ENCODE results near the gene DPYD. TPM values are rescaled to one million over a fixed set of nuclear protein-coding genes. Genes with fewer than 3 reads are reported as not detected.

The DPYD gene
- total RNA-seq, 2 experiments from 2014 or later: 9.8 to 11.1 TPM

- Mint-ChIP-seq H3K36me3 (ENCODE audit: low read depth) (peaks cover 6% of the 10 kb centered on the region), H3K9me3 (no peaks in the 10 kb centered on the region), H3K27ac (no peak overlapping the region), H3K4me1 (ENCODE audit: low read depth) (no peaks in the 10 kb centered on the region), H3K27me3 (ENCODE audit: low read depth) (no peaks in the 10 kb centered on the region), H3K4me3 (no peak overlapping the region)
- CTCF ChIA-PET: interaction anchor here (0.6 kb wide), 1 partner anchor 76 kb away, joined by 10 read pairs; no protein-coding TSS in a partner anchor
- DNase-seq: no peak
- intact Hi-C loops (cut with micrococcal nuclease): no loop called here
Observed at GRCh38 chr1:97074771-97075170, 846.1 kb downstream of the DPYD start.

- CTCF ChIA-PET: no interaction called here
- no peaks in the 10 kb centered on the region for H3K27me3 Mint-ChIP-seq (ENCODE audit: low read depth)
- H3K36me3 Mint-ChIP-seq (ENCODE audit: low read depth): peaks cover 2% of the 10 kb centered on the region
- H3K27ac Mint-ChIP-seq: no peak overlapping the region
- no peaks in the 10 kb centered on the region for H3K4me1 Mint-ChIP-seq (ENCODE audit: low read depth)
- H3K9me3 Mint-ChIP-seq: no peaks in the 10 kb centered on the region
- intact Hi-C loops (cut with micrococcal nuclease): no loop called here
- DNase-seq: no peak
- H3K4me3 Mint-ChIP-seq: no peak overlapping the region
Observed at GRCh38 chr1:97073936-97074335, 846.9 kb downstream of the DPYD start.

- CTCF ChIA-PET: no interaction called here
Observed at GRCh38 chr1:97073169-97073568, 847.7 kb downstream of the DPYD start.

GRCh38 chr1:97071173-97071572 is 849.7 kb downstream of the DPYD start:
- Mint-ChIP-seq H3K27ac (no peak overlapping the region), H3K36me3 (ENCODE audit: low read depth) (no peaks in the 10 kb centered on the region), H3K27me3 (ENCODE audit: low read depth) (no peaks in the 10 kb centered on the region), H3K4me3 (no peak overlapping the region), H3K4me1 (ENCODE audit: low read depth) (no peaks in the 10 kb centered on the region), H3K9me3 (no peaks in the 10 kb centered on the region)
- CTCF ChIA-PET: no interaction called here
- no peak for DNase-seq
- intact Hi-C loops (cut with micrococcal nuclease): no loop called here

More at GRCh38 chr1:97073169-97073568, 847.7 kb downstream of the DPYD start:
- no peaks in the 10 kb centered on the region for H3K36me3 Mint-ChIP-seq (ENCODE audit: low read depth)
- no peak overlapping the region for H3K27ac Mint-ChIP-seq
- intact Hi-C loops (cut with micrococcal nuclease): no loop called here
- no peaks in the 10 kb centered on the region for H3K27me3 Mint-ChIP-seq (ENCODE audit: low read depth)
- no peaks in the 10 kb centered on the region for H3K4me1 Mint-ChIP-seq (ENCODE audit: low read depth)
- H3K9me3 Mint-ChIP-seq: no peaks in the 10 kb centered on the region
- no peak for DNase-seq
- H3K4me3 Mint-ChIP-seq: no peak overlapping the region

GRCh38 chr1:97070376-97070775 is 850.5 kb downstream of the DPYD start:
- H3K4me3 Mint-ChIP-seq: no peak overlapping the region
- H3K27me3 Mint-ChIP-seq (ENCODE audit: low read depth): no peaks in the 10 kb centered on the region
- H3K36me3 Mint-ChIP-seq (ENCODE audit: low read depth): no peaks in the 10 kb centered on the region
- intact Hi-C loops (cut with micrococcal nuclease): no loop called here
- no peaks in the 10 kb centered on the region for H3K4me1 Mint-ChIP-seq (ENCODE audit: low read depth)
- CTCF ChIA-PET: no interaction called here
- DNase-seq: no peak
- no peak overlapping the region for H3K27ac Mint-ChIP-seq
- H3K9me3 Mint-ChIP-seq: peaks cover 2% of the 10 kb centered on the region

- Mint-ChIP-seq H3K9me3 (peaks cover 2% of the 10 kb centered on the region), H3K4me3 (no peak overlapping the region), H3K4me1 (ENCODE audit: low read depth) (no peaks in the 10 kb centered on the region), H3K36me3 (ENCODE audit: low read depth) (no peaks in the 10 kb centered on the region), H3K27ac (no peak overlapping the region), H3K27me3 (ENCODE audit: low read depth) (no peaks in the 10 kb centered on the region)
- DNase-seq: no peak
- CTCF ChIA-PET: no interaction called here
- intact Hi-C loops (cut with micrococcal nuclease): no loop called here
Observed at GRCh38 chr1:97069312-97069711, 851.5 kb downstream of the DPYD start.

- Mint-ChIP-seq H3K9me3 (peaks cover 2% of the 10 kb centered on the region), H3K36me3 (ENCODE audit: low read depth) (no peaks in the 10 kb centered on the region), H3K4me3 (no peak overlapping the region), H3K27me3 (ENCODE audit: low read depth) (no peaks in the 10 kb centered on the region), H3K4me1 (ENCODE audit: low read depth) (no peaks in the 10 kb centered on the region), H3K27ac (no peak overlapping the region)
- intact Hi-C loops (cut with micrococcal nuclease): no loop called here
- CTCF ChIA-PET: no interaction called here
- DNase-seq: no peak
Observed at GRCh38 chr1:97066860-97067259, 854.0 kb downstream of the DPYD start.

GRCh38 chr1:97063532-97063931 is 857.3 kb downstream of the DPYD start:
- intact Hi-C loops (cut with micrococcal nuclease): no loop called here
- Mint-ChIP-seq H3K4me1 (ENCODE audit: low read depth) (no peaks in the 10 kb centered on the region), H3K27ac (no peak overlapping the region), H3K9me3 (peaks cover 2% of the 10 kb centered on the region), H3K27me3 (ENCODE audit: low read depth) (peaks cover 5% of the 10 kb centered on the region), H3K36me3 (ENCODE audit: low read depth) (no peaks in the 10 kb centered on the region), H3K4me3 (no peak overlapping the region)
- CTCF ChIA-PET: no interaction called here
- no peak for DNase-seq

GRCh38 chr1:97061604-97062003 is 859.2 kb downstream of the DPYD start:
- peaks cover 10% of the 10 kb centered on the region for H3K9me3 Mint-ChIP-seq
- H3K4me3 Mint-ChIP-seq: no peak overlapping the region
- intact Hi-C loops (cut with micrococcal nuclease): no loop called here
- no peak for DNase-seq
- H3K27ac Mint-ChIP-seq: no peak overlapping the region
- H3K4me1 Mint-ChIP-seq (ENCODE audit: low read depth): no peaks in the 10 kb centered on the region
- CTCF ChIA-PET: no interaction called here
- H3K36me3 Mint-ChIP-seq (ENCODE audit: low read depth): no peaks in the 10 kb centered on the region
- H3K27me3 Mint-ChIP-seq (ENCODE audit: low read depth): peaks cover 5% of the 10 kb centered on the region

GRCh38 chr1:97056386-97056785 is 864.4 kb downstream of the DPYD start:
- intact Hi-C loops (cut with micrococcal nuclease): no loop called here
- H3K9me3 Mint-ChIP-seq: peaks cover 16% of the 10 kb centered on the region

GRCh38 chr1:97053268-97053667 is 867.6 kb downstream of the DPYD start:
- no peak for DNase-seq
- H3K4me3 Mint-ChIP-seq: no peak overlapping the region
- CTCF ChIA-PET: no interaction called here
- peaks cover 16% of the 10 kb centered on the region for H3K9me3 Mint-ChIP-seq
- no peaks in the 10 kb centered on the region for H3K27me3 Mint-ChIP-seq (ENCODE audit: low read depth)
- no peaks in the 10 kb centered on the region for H3K36me3 Mint-ChIP-seq (ENCODE audit: low read depth)
- no peaks in the 10 kb centered on the region for H3K4me1 Mint-ChIP-seq (ENCODE audit: low read depth)
- H3K27ac Mint-ChIP-seq: no peak overlapping the region
- intact Hi-C loops (cut with micrococcal nuclease): no loop called here

More at GRCh38 chr1:97056386-97056785, 864.4 kb downstream of the DPYD start:
- no peaks in the 10 kb centered on the region for H3K36me3 Mint-ChIP-seq (ENCODE audit: low read depth)
- no peak overlapping the region for H3K4me3 Mint-ChIP-seq
- peaks cover 5% of the 10 kb centered on the region for H3K27me3 Mint-ChIP-seq (ENCODE audit: low read depth)
- CTCF ChIA-PET: no interaction called here
- DNase-seq: no peak
- H3K4me1 Mint-ChIP-seq (ENCODE audit: low read depth): no peaks in the 10 kb centered on the region
- no peak overlapping the region for H3K27ac Mint-ChIP-seq

- CTCF ChIA-PET: no interaction called here
- no peaks in the 10 kb centered on the region for H3K36me3 Mint-ChIP-seq (ENCODE audit: low read depth)
- peaks cover 8% of the 10 kb centered on the region for H3K9me3 Mint-ChIP-seq
- no peaks in the 10 kb centered on the region for H3K4me1 Mint-ChIP-seq (ENCODE audit: low read depth)
- H3K27me3 Mint-ChIP-seq (ENCODE audit: low read depth): peaks cover 2% of the 10 kb centered on the region
- intact Hi-C loops (cut with micrococcal nuclease): no loop called here
- H3K27ac Mint-ChIP-seq: no peak overlapping the region
- no peak for DNase-seq
- no peak overlapping the region for H3K4me3 Mint-ChIP-seq
Observed at GRCh38 chr1:97051823-97052222, 869.0 kb downstream of the DPYD start.

GRCh38 chr1:97050506-97050905 is 870.3 kb downstream of the DPYD start:
- DNase-seq: no peak
- H3K27me3 Mint-ChIP-seq (ENCODE audit: low read depth): peaks cover 2% of the 10 kb centered on the region
- CTCF ChIA-PET: no interaction called here
- no peaks in the 10 kb centered on the region for H3K4me1 Mint-ChIP-seq (ENCODE audit: low read depth)
- no peaks in the 10 kb centered on the region for H3K36me3 Mint-ChIP-seq (ENCODE audit: low read depth)
- H3K4me3 Mint-ChIP-seq: no peak overlapping the region
- intact Hi-C loops (cut with micrococcal nuclease): no loop called here
- H3K27ac Mint-ChIP-seq: no peak overlapping the region
- H3K9me3 Mint-ChIP-seq: peaks cover 2% of the 10 kb centered on the region

- DNase-seq: no peak
- intact Hi-C loops (cut with micrococcal nuclease): no loop called here
- no peaks in the 10 kb centered on the region for H3K36me3 Mint-ChIP-seq (ENCODE audit: low read depth)
- H3K9me3 Mint-ChIP-seq: peaks cover 6% of the 10 kb centered on the region
- CTCF ChIA-PET: interaction anchor here (0.7 kb wide), 2 partner anchors 319 to 713 kb away, joined by 3 read pairs; no protein-coding TSS in a partner anchor
- peaks cover 2% of the 10 kb centered on the region for H3K27me3 Mint-ChIP-seq (ENCODE audit: low read depth)
- no peak overlapping the region for H3K27ac Mint-ChIP-seq
- H3K4me3 Mint-ChIP-seq: no peak overlapping the region
- H3K4me1 Mint-ChIP-seq (ENCODE audit: low read depth): no peaks in the 10 kb centered on the region
Observed at GRCh38 chr1:97047421-97047793, 873.4 kb downstream of the DPYD start.

Data from activated naive CD4-positive, alpha-beta T cell treated with anti-CD3 and anti-CD28 coated beads for 36 hours (primary cell).